ENCODE measurements around the gene RIPK1.
"Not testable (repeated sequence)": the region's sequence is repeated elsewhere in the genome, so short reads cannot be mapped to it uniquely, and the experiment has no call there.

DNA sequence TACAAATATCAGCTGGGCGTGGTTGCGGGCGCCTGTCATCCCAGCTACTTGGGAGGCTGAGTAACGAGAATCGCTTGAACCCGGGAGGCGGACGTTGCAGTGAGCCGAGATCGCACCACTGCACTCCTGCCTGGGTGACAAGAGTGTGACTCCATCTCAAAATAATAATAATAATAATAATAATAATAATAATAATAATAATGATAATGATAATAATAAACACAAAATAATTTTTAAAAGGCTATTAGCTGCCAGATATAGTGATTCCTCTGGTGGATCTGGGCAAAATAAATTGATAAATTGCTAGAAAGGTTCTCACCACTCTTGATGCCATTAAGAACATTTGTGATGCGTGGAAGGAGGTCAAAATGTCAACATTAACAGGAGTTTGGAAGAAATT lies 8.2 kb upstream of the RIPK1 start:
- TF ChIP-seq, protein P1, sequence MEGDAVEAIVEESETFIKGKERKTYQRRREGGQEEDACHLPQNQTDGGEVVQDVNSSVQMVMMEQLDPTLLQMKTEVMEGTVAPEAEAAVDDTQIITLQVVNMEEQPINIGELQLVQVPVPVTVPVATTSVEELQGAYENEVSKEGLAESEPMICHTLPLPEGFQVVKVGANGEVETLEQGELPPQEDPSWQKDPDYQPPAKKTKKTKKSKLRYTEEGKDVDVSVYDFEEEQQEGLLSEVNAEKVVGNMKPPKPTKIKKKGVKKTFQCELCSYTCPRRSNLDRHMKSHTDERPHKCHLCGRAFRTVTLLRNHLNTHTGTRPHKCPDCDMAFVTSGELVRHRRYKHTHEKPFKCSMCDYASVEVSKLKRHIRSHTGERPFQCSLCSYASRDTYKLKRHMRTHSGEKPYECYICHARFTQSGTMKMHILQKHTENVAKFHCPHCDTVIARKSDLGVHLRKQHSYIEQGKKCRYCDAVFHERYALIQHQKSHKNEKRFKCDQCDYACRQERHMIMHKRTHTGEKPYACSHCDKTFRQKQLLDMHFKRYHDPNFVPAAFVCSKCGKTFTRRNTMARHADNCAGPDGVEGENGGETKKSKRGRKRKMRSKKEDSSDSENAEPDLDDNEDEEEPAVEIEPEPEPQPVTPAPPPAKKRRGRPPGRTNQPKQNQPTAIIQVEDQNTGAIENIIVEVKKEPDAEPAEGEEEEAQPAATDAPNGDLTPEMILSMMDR (conservative IDR thresholded peaks at IDR 0.05) = not testable (repeated sequence)
- not testable (repeated sequence) for TF ChIP-seq EZH2 (IDR thresholded peaks at IDR 0.05; ENCODE audit: low read depth)

All from PC-9 (cell line).